Bronchial epithelial cell (primary cell): ENCODE data around the gene CDRT15L2. TPM values are rescaled to one million over a fixed set of nuclear protein-coding genes. Genes with fewer than 3 reads are reported as not detected.
"Not testable (repeated sequence)": the region's sequence is repeated elsewhere in the genome, so short reads cannot be mapped to it uniquely, and the experiment has no call there.

ENCODE experiments used
- DNase-seq: peaks from one replicate; pipeline ENCODE4 v3.0.0-alpha.2; 2010; ENCODE audit warnings: low read depth
- FAIRE-seq: peaks from 2 replicates; lab custom pipeline; 2011; peaks lifted over from hg19 to GRCh38; lab: Jason Lieb, UNC
- H3K27me3 ChIP-seq: 2 replicates; pipeline ENCODE4 v1.5.1; 2011; ENCODE audit warnings: low read length; ENCODE audit not compliant: control insufficient read depth, insufficient read depth
- H3K36me3 ChIP-seq: 2 replicates; pipeline ENCODE4 v1.5.1; 2011; ENCODE audit warnings: low read length; ENCODE audit not compliant: control insufficient read depth, insufficient read depth
- H3K4me3 ChIP-seq: 2 replicates; pipeline ENCODE4 v1.5.1; 2011; ENCODE audit warnings: mild to moderate bottlenecking, low read depth, low read length, control low read depth
- total RNA-seq: library from RNA; depleted of rRNA; stranded (reverse); fragments of >200 nt; gene quantifications from 2 replicates; pipeline ENCODE4 v1.2.1, GENCODE V29; 2014
- TF ChIP-seq, protein P1 (sequence below): IDR thresholded peaks from 2 replicates; pipeline ENCODE4 v1.5.1; 2011; ENCODE audit warnings: mild to moderate bottlenecking, moderate library complexity, low read length, control low read depth, inconsistent platforms; ENCODE audit not compliant: insufficient read depth, severe bottlenecking

The CDRT15L2 gene
- total RNA-seq, 1 donor from 2014 or later = not detected

DNA sequence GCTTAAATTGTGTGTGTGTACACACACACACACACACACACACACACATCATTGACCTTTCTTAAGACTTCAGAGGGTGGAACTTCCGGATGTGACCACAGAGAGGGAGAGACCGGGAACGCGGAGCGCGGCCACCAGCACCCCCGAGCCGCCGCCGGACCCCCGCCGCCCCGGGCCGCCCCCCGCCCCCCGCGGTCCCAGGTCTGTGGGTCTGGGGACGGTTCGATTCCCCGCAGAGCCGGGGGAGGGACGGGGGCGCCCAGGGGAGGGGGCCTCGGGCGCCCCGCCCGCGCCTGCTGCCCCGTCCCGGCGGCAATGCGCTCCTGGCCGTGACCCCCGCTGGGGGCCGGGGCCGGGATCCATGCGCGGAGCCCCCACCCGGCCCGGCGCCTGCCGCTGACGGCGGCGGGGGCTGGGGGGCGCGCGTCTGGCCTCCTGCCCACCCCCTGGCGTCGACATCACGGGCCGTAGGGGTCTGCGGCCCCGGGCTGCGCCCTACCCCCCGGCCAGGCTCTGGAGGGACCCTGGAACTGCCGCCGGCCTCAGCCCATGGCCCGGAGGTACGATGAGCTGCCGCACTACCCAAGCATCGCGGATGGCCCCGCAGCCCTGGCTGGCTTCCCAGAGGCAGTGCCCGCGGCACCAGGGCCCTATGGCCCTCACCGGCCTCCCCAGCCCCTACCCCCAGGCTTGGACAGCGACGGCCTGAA, 9.4 kb downstream of the CDRT15L2 start:
- not testable (repeated sequence) for DNase-seq, FAIRE-seq, H3K27me3 ChIP-seq, H3K36me3 ChIP-seq, H3K4me3 ChIP-seq

DNA sequence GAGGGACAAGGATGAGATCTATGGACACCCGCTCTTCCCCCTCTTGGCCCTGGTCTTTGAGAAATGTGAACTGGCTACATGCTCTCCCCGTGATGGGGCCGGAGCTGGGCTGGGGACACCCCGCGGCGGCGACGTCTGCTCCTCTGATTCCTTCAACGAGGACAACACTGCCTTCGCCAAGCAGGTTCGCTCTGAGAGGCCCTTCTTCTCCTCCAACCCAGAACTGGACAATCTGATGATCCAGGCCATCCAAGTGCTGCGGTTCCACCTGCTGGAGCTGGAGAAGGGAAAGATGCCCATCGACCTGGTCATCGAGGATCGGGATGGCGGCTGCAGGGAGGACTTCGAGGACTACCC, 9.9 kb downstream of the CDRT15L2 start:
- H3K4me3 ChIP-seq, H3K36me3 ChIP-seq, FAIRE-seq, DNase-seq, H3K27me3 ChIP-seq: not testable (repeated sequence)

DNA sequence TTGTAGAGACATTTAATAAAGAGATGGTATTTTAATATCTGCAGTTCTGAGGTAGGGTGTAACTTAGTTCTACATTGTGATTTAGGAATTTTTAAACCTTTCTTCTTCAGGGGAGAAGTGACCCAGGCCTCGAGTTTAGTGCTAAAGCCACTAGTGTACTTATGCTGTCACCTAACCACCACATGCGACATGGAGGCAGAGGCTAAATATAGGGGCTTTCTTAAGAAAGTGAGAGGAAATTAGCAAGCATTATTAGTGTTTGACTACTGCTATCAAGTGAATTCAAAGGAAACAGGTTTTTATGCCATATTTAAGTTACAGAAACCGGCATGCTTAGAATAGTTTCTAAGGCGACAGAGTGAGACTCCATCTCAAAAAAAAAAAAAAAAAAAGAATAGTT, 11.5 kb downstream of the CDRT15L2 start:
- H3K36me3 ChIP-seq, H3K4me3 ChIP-seq, H3K27me3 ChIP-seq, FAIRE-seq, DNase-seq: not testable (repeated sequence)

DNA sequence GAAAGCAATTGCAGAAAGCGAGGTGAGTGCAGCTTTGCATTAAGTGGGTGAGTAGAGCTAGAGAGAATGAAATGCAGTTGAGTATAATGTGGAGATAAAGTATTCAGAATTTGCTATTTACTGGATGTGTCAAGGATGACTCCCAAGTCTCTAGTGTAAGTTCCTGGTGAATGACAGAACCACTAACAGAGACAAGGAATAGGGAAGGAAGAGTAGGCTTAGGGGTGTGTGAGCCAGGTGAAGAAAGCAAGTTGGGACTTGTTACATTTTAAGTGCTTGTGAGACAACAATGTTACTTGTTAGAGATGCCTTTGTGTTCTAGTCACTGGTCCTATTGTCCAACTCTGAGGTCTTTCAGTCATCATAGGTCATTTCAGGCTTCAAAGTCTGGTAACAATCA, 26.0 kb downstream of the CDRT15L2 start:
- peak; percentile 60 for FAIRE-seq
- H3K4me3 ChIP-seq, DNase-seq, H3K27me3 ChIP-seq, H3K36me3 ChIP-seq: not testable (repeated sequence)

DNA sequence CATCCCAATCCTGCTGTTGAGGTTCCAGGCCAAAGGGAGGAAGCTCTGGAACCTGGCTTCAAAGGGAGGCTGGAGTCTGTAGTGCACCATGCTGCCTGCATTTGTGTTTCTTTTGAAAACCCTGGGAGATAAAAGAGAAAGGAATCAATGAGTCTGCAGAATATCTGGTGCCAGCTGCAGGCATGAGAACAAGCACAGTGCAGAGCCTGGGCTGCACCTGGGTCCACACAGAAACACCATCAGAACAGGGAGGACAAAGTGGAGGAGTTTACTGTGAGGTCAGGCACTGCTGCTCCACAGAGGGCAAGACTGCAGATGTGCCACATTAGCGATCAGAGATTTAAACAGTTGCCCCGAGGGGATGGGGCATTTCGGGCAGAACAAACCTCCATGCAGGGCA, 30.0 kb downstream of the CDRT15L2 start:
- H3K4me3 ChIP-seq, H3K27me3 ChIP-seq, H3K36me3 ChIP-seq, DNase-seq: not testable (repeated sequence)
- peak; percentile 98 for FAIRE-seq

DNA sequence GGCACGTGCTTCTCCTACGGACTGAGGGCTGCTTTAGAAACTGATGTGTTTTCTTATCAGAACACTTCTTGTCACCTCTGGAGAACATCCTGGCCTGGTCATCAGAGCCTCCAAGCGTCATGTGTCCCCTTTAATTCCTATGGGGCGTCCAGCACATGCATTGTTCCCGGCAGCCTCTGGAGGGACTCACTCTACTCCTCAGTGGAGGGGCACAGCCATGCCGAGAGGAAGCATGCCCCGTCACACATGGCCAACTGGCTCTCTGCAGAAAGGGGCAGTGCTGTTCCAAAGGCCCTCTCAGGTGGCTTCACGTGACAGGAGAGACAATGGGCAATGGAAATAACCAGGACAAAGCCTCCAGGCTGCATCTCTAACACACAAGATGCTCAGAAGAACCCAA, 31.8 kb downstream of the CDRT15L2 start:
- no peaks in the 10 kb centered on the region for H3K36me3 ChIP-seq
- TF ChIP-seq, protein P1, sequence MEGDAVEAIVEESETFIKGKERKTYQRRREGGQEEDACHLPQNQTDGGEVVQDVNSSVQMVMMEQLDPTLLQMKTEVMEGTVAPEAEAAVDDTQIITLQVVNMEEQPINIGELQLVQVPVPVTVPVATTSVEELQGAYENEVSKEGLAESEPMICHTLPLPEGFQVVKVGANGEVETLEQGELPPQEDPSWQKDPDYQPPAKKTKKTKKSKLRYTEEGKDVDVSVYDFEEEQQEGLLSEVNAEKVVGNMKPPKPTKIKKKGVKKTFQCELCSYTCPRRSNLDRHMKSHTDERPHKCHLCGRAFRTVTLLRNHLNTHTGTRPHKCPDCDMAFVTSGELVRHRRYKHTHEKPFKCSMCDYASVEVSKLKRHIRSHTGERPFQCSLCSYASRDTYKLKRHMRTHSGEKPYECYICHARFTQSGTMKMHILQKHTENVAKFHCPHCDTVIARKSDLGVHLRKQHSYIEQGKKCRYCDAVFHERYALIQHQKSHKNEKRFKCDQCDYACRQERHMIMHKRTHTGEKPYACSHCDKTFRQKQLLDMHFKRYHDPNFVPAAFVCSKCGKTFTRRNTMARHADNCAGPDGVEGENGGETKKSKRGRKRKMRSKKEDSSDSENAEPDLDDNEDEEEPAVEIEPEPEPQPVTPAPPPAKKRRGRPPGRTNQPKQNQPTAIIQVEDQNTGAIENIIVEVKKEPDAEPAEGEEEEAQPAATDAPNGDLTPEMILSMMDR = no peak
- DNase-seq (no peak), FAIRE-seq (peak; percentile 80)
- no peaks in the 10 kb centered on the region for H3K27me3 ChIP-seq
- no peak overlapping the region for H3K4me3 ChIP-seq

DNA sequence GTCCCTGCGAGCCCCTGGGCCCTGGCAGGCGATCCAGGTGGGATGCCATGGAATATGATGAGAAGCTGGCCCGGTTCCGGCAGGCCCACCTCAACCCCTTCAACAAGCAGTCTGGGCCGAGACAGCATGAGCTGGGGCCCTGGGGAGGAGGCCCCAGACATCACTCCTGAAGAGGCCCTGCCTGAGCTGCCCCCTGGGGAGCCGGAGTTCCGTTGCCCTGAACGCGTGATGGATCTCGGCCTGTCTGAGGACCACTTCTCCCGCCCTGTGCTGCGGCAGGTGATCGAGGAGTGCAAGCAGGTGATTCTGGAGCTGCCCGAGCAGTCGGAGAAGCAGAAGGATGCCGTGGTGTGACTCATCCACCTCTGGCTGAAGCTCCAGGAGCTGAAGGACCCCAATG, 33.1 kb downstream of the CDRT15L2 start:
- H3K4me3 ChIP-seq = no peak overlapping the region
- FAIRE-seq (no peak), DNase-seq (no peak)
- H3K36me3 ChIP-seq = no peaks in the 10 kb centered on the region
- H3K27me3 ChIP-seq = no peaks in the 10 kb centered on the region
- TF ChIP-seq, protein P1 = no peak

DNA sequence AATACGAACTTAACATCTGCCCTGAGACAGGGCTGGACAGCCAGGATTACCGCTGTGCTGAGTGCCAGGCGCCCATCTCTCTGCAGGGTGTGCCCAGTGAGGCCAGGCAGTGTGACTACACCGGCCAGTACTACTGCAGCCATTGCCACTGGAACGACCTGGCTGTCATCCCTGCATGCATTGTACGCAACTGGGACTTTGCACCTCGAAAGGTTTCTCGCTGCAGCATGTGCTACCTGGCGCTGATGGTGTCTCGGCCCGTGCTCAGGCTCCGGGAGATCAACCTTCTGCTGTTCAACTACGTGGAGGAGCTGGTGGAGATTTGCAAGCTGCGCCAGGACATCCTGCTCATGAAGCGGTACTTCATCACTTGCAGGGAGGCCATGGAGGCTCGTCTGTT, 33.7 kb downstream of the CDRT15L2 start:
- H3K4me3 ChIP-seq = no peak overlapping the region
- no peaks in the 10 kb centered on the region for H3K27me3 ChIP-seq
- TF ChIP-seq, protein P1 = no peak
- DNase-seq (no peak), FAIRE-seq (no peak)
- H3K36me3 ChIP-seq = no peaks in the 10 kb centered on the region
